GM12878 (cell line): ENCODE results near the gene STARD5. TPM values are rescaled to one million over a fixed set of nuclear protein-coding genes. Genes with fewer than 3 reads are reported as not detected.

Experiments used
- ATAC-seq: fragments of 200-7000 bp; cut with Tn5 transposase; 3 replicates; pipeline ENCODE4 v1.9.1; 2020; ENCODE audit warnings: mild to moderate bottlenecking, moderate library complexity
- BruUV-seq: library from RNA; stranded (reverse); fragments of 400-500 nt; replicated peaks from 2 replicates; lab custom pipeline; 2021; lab: Mats Ljungman, UMichigan
- CTCF ChIA-PET: fragments of 300-600 bp; sonication (Branson Sonifier 250); formaldehyde crosslinking; extraction: SDS; loops from one replicate; lab custom pipeline; 2021; ENCODE audit warnings: inconsistent platforms; lab: Yijun Ruan, JAX
- POLR2A ChIA-PET: fragments of 350-600 bp; formaldehyde crosslinking; extraction: SDS; loops from one replicate; lab custom pipeline; 2021; ENCODE audit warnings: inconsistent platforms; lab: Charles Lee
- RAD21 ChIA-PET: fragments of 300-600 bp; sonication (Branson Sonifier 250); formaldehyde crosslinking; loops from one replicate; lab custom pipeline; 2023; ENCODE audit warnings: antibody characterized with exemption; ENCODE audit not compliant: unreplicated experiment; lab: Charles Lee
- SMC1A ChIA-PET: fragments of 300-600 bp; sonication (Branson Sonifier 250); formaldehyde crosslinking; loops from one replicate; lab custom pipeline; 2023; ENCODE audit not compliant: unreplicated experiment, uncharacterized antibody; lab: Charles Lee
- DNase-seq: peaks from one replicate; pipeline ENCODE4 v3.0.0-alpha.2; 2011; ENCODE audit warnings: low read depth, low spot score
- FAIRE-seq: peaks from 3 replicates; lab custom pipeline; 2011; peaks lifted over from hg19 to GRCh38; lab: Jason Lieb, UNC
- H2AFZ ChIP-seq: 2 replicates; pipeline ENCODE4 v1.6.0; 2011; ENCODE audit warnings: low read depth, low read length, control low read depth; ENCODE audit not compliant: control insufficient read depth
- H3K27ac ChIP-seq: 2 replicates; pipeline ENCODE4 v1.5.1; 2011; ENCODE audit warnings: control low read depth; ENCODE audit not compliant: control insufficient read depth, insufficient read depth
- H3K27me3 ChIP-seq, 2 experiments: replicated peaks in 1 of 2; 2 replicates each; pipeline versions ENCODE4 v1.6.0 to v1.6.1; 2011; ENCODE audit warnings: low read length in 1 of 2; ENCODE audit not compliant: control insufficient read depth in 2 of 2, insufficient read depth in 2 of 2
- H3K36me3 ChIP-seq, 2 experiments: 2 replicates each; pipeline ENCODE4 v1.5.1; 2011; ENCODE audit warnings: low read length in 1 of 2; ENCODE audit not compliant: control insufficient read depth in 2 of 2, insufficient read depth in 2 of 2
- H3K4me1 ChIP-seq: 2 replicates; pipeline ENCODE4 v1.6.1; 2011; ENCODE audit warnings: mild to moderate bottlenecking, low read length, moderate library complexity, mixed read lengths; ENCODE audit not compliant: control insufficient read depth, insufficient read depth
- H3K4me2 ChIP-seq: 2 replicates; pipeline ENCODE4 v1.6.0; 2011; ENCODE audit warnings: control low read depth; ENCODE audit not compliant: control insufficient read depth, insufficient read depth
- H3K4me3 ChIP-seq: fragments of 200-600 bp; sonication (generic); 2 replicates; pipeline ENCODE4 v1.5.1; 2016
- H3K79me2 ChIP-seq: 2 replicates; pipeline ENCODE4 v1.6.0; 2011; ENCODE audit warnings: low read length; ENCODE audit not compliant: control insufficient read depth, insufficient read depth
- H3K9ac ChIP-seq: 2 replicates; pipeline ENCODE4 v1.8.0; 2011; ENCODE audit warnings: low read length, control low read depth, mixed read lengths; ENCODE audit not compliant: control insufficient read depth, insufficient read depth
- H3K9me3 ChIP-seq: replicated peaks from 3 replicates; pipeline ENCODE4 v1.5.1; 2011; ENCODE audit warnings: mild to moderate bottlenecking, low read length; ENCODE audit not compliant: control insufficient read depth, insufficient read depth
- H4K20me1 ChIP-seq: 2 replicates; pipeline ENCODE4 v1.6.0; 2011; ENCODE audit not compliant: control insufficient read depth, insufficient read depth
- CBX3 ChIP-seq: fragments of 200-600 bp; sonication (generic); IDR thresholded peaks from 2 replicates; pipeline ENCODE4 v1.6.1; 2016; ENCODE audit warnings: low read depth, borderline replicate concordance
- IRF5 ChIP-seq: fragments of 450-650 bp; IDR thresholded peaks from 2 replicates; pipeline ENCODE4 v1.6.1; 2017; ENCODE audit warnings: borderline replicate concordance
- ZNF217 ChIP-seq: fragments of 450-650 bp; IDR thresholded peaks from 2 replicates; pipeline ENCODE4 v1.6.1; 2017; ENCODE audit warnings: antibody characterized with exemption, mild to moderate bottlenecking
- WGBS: methylation state at CpG from one replicate; pipeline ENCODE4 v1.1.6; 2016; ENCODE audit warnings: low lambda C conversion rate; ENCODE audit not compliant: insufficient replicate concordance, insufficient coverage; ENCODE audit errors: missing lambda C conversion rate; 5-methylcytosine and 5-hydroxymethylcytosine counted together
- in situ Hi-C: fragments of 300-500 bp; cut with MboI; formaldehyde crosslinking; loops from 9 replicates; pipeline ENCODE4 v1.14.3; 2018; ENCODE audit warnings: mixed read lengths
- intact Hi-C: fragments of 100-400 bp; cut with micrococcal nuclease; formaldehyde crosslinking; loops from one replicate; pipeline ENCODE4 v1.14.2; 2022; ENCODE audit not compliant: unreplicated experiment
- polyA plus RNA-seq, 11 experiments: library from polyadenylated mRNA; depleted of rRNA in 4 of 11; unstranded in 6 of 11; stranded (reverse) in 5 of 11; fragments of >200 nt; fragmentation: Nextera tagmentation in 4 of 11; fragmentation: Illumina TruSeq in 1 of 11; extraction: Ambion mirVana in 4 of 11; extraction: Trizol in 1 of 11; gene quantifications; 1 replicate in 1 of 11; 2 replicates in 10 of 11; pipeline versions ENCODE4 v1.2.1 to v1.2.3, GENCODE V29; 2011 to 2016; ENCODE audit warnings: inconsistent platforms in 2 of 11, missing spikeins in 2 of 11, low read depth in 1 of 11
- total RNA-seq, 4 experiments: library from RNA; depleted of rRNA in 3 of 4; stranded (reverse); fragments of >200 nt in 3 of 4; fragmentation: Illumina TruSeq in 1 of 4; extraction: Trizol in 1 of 4; gene quantifications; 2 replicates each; pipeline versions ENCODE4 v1.2.1 to v1.2.3, GENCODE V29; 2013 to 2021

STARD5 gene
- total and polyA plus RNA-seq, 10 of the 15 experiments (the other 5 are each of a cell fraction or from before 2014, with no cell fraction given), result 2.3 to 9.4 (median 4.7) TPM

- peaks cover 5% of the 10 kb centered on the region for H3K9me3 ChIP-seq
- no peak for FAIRE-seq
- WGBS, result 100% methylated on average over 2 of the region's 2 CpGs
- no peak overlapping the region for H3K9ac ChIP-seq
- ChIA-PET CTCF (interaction anchor here (0.6 to 11.0 kb wide), 5 partner anchors 17 to 479 kb away, joined by 3 to 242 read pairs (median 6); no protein-coding TSS in a partner anchor), SMC1A (interaction anchor here (0.6 to 4.3 kb wide), 7 partner anchors 8 to 124 kb away, joined by 3 to 63 read pairs (median 3); no protein-coding TSS in a partner anchor), RAD21 (interaction anchor here (0.9 to 7.4 kb wide), 2 partner anchors 15 to 59 kb away, joined by 3 to 137 read pairs; no protein-coding TSS in a partner anchor), POLR2A (no interaction called here)
- no peak for DNase-seq
- H3K79me2 ChIP-seq, result no peaks in the 10 kb centered on the region
- in situ Hi-C loops (loop anchor here (25.0 kb wide), 2 partner anchors 1265 to 1935 kb away; partner anchors contain the start of gene HDGFL3), intact Hi-C loops (loop anchor here (10.0 kb wide), 1 partner anchor 198 kb away; no protein-coding TSS in a partner anchor)
- TF ChIP-seq CBX3 (0 out of 2 replicates have a peak, but pooled peaks have one; percentile 61), ZNF217 (0 out of 2 replicates have a peak, but pooled peaks have one; percentile 40), IRF5 (no peak)
- H3K27me3 ChIP-seq, result no peaks in the 10 kb centered on the region
- no peak overlapping the region for H3K27ac ChIP-seq
- no TSS peak for BruUV-seq
- no peak overlapping the region for H3K4me3 ChIP-seq
- H3K4me2 ChIP-seq, result no peak overlapping the region
- H3K4me1 ChIP-seq, result 0 out of 2 replicates have a peak, but pooled peaks cover 3% of the 10 kb centered on the region
- ATAC-seq, result no peak
- H2AFZ ChIP-seq, result no peak overlapping the region
- no peaks in the 10 kb centered on the region for H3K36me3 ChIP-seq
- H4K20me1 ChIP-seq, result no peaks in the 10 kb centered on the region
These were observed 47.0 kb downstream of the STARD5 start for GRCh38 chr15:81276967-81277366.
